ENCODE data around the gene RER1. TPM values are rescaled to one million over a fixed set of nuclear protein-coding genes. Genes with fewer than 3 reads are reported as not detected.

The RER1 gene
- total RNA-seq, 1 donor from 2014 or later, result 197 TPM

- Histone ChIP-seq H4K20me1 (ENCODE audit: insufficient read depth, low read length) (peaks cover 73% of the 10 kb centered on the region), H3K27ac (ENCODE audit: low read depth, low read length) (no peak overlapping the region), H3K9ac (ENCODE audit: low read length) (no peak overlapping the region), H3K79me2 (ENCODE audit: insufficient read depth, low read length) (peaks cover 94% of the 10 kb centered on the region), H3K4me2 (ENCODE audit: low read length) (no peak overlapping the region), H2AFZ (ENCODE audit: low read depth, low read length) (no peak overlapping the region), H3K4me1 (ENCODE audit: insufficient read depth, low read length) (peaks cover 15% of the 10 kb centered on the region), H3K27me3 (ENCODE audit: insufficient read depth, low read length) (no peaks in the 10 kb centered on the region), H3K36me3 (ENCODE audit: insufficient read depth, low read length) (peaks cover 42% of the 10 kb centered on the region), H3K4me3 (ENCODE audit: insufficient read depth, low read depth, low read length) (no peak overlapping the region), H3K9me3 (ENCODE audit: insufficient read depth, low read depth, low read length) (no peaks in the 10 kb centered on the region)
- TF ChIP-seq EZH2 (IDR thresholded peaks at IDR 0.05; ENCODE audit: insufficient read depth, low read length), result no peak
- TF ChIP-seq, protein P1, sequence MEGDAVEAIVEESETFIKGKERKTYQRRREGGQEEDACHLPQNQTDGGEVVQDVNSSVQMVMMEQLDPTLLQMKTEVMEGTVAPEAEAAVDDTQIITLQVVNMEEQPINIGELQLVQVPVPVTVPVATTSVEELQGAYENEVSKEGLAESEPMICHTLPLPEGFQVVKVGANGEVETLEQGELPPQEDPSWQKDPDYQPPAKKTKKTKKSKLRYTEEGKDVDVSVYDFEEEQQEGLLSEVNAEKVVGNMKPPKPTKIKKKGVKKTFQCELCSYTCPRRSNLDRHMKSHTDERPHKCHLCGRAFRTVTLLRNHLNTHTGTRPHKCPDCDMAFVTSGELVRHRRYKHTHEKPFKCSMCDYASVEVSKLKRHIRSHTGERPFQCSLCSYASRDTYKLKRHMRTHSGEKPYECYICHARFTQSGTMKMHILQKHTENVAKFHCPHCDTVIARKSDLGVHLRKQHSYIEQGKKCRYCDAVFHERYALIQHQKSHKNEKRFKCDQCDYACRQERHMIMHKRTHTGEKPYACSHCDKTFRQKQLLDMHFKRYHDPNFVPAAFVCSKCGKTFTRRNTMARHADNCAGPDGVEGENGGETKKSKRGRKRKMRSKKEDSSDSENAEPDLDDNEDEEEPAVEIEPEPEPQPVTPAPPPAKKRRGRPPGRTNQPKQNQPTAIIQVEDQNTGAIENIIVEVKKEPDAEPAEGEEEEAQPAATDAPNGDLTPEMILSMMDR (IDR thresholded peaks at IDR 0.05; ENCODE audit: insufficient read depth, low read depth, low read length), result no peak
- H3K4me1 Mint-ChIP-seq (ENCODE audit: low read depth, unreplicated experiment), result peaks cover 13% of the 10 kb centered on the region
- DNase-seq (ENCODE audit: low read depth) (no peak), FAIRE-seq (no peak)
- no peaks in the 10 kb centered on the region for H3K27me3 Mint-ChIP-seq (ENCODE audit: low read depth, unreplicated experiment)
- H3K36me3 Mint-ChIP-seq (ENCODE audit: low read depth, unreplicated experiment), result peaks cover 16% of the 10 kb centered on the region
- H3K4me3 Mint-ChIP-seq (ENCODE audit: unreplicated experiment), result peak overlapping the region; percentile 70
- H3K27ac Mint-ChIP-seq (ENCODE audit: unreplicated experiment), result peak overlapping the region; percentile 53
- H3K9me3 Mint-ChIP-seq (ENCODE audit: unreplicated experiment), result peaks cover 3% of the 10 kb centered on the region
These were observed 3.6 kb downstream of the RER1 start for GRCh38 chr1:2395245-2395644.

DNA sequence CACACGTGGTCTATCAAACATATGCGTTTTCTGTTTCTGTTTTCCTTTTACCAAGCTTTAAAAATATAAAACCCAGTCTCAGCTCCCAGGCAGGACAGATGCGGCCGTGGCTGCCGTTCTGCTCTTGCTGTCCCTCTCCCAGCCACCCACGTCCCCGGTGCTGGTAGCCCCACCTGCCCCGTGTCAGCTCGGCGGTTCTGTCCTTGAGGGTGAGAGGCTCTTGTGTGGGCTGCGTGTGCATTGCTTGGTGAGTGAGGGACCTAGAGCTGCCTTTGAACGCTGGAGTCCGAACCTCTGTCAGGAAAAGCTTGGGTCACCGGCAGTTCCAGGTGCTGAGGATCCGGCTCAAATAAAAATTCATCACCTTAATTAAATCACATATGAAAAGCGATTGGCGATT lies 4.4 kb downstream of the RER1 start:
- Histone ChIP-seq H3K4me2 (ENCODE audit: low read length) (no peak overlapping the region), H4K20me1 (ENCODE audit: insufficient read depth, low read length) (peaks cover 80% of the 10 kb centered on the region), H3K9me3 (ENCODE audit: insufficient read depth, low read depth, low read length) (no peaks in the 10 kb centered on the region), H3K27ac (ENCODE audit: low read depth, low read length) (no peak overlapping the region), H3K4me3 (ENCODE audit: insufficient read depth, low read depth, low read length) (no peak overlapping the region), H3K27me3 (ENCODE audit: insufficient read depth, low read length) (no peaks in the 10 kb centered on the region), H3K4me1 (ENCODE audit: insufficient read depth, low read length) (peaks cover 12% of the 10 kb centered on the region), H3K79me2 (ENCODE audit: insufficient read depth, low read length) (peaks cover 93% of the 10 kb centered on the region), H3K36me3 (ENCODE audit: insufficient read depth, low read length) (peaks cover 49% of the 10 kb centered on the region), H3K9ac (ENCODE audit: low read length) (no peak overlapping the region), H2AFZ (ENCODE audit: low read depth, low read length) (no peak overlapping the region)
- H3K27ac Mint-ChIP-seq (ENCODE audit: unreplicated experiment), result no peak overlapping the region
- FAIRE-seq, result no peak
- H3K4me3 Mint-ChIP-seq (ENCODE audit: unreplicated experiment), result no peak overlapping the region
- peaks cover 13% of the 10 kb centered on the region for H3K4me1 Mint-ChIP-seq (ENCODE audit: low read depth, unreplicated experiment)
- DNase-seq (ENCODE audit: low read depth), result no peak
- H3K27me3 Mint-ChIP-seq (ENCODE audit: low read depth, unreplicated experiment), result no peaks in the 10 kb centered on the region
- no peak for TF ChIP-seq EZH2 (IDR thresholded peaks at IDR 0.05; ENCODE audit: insufficient read depth, low read length)
- TF ChIP-seq, protein P1 (IDR thresholded peaks at IDR 0.05; ENCODE audit: insufficient read depth, low read depth, low read length), result no peak
- peaks cover 3% of the 10 kb centered on the region for H3K9me3 Mint-ChIP-seq (ENCODE audit: unreplicated experiment)
- H3K36me3 Mint-ChIP-seq (ENCODE audit: low read depth, unreplicated experiment), result peaks cover 19% of the 10 kb centered on the region

- no peak for DNase-seq (ENCODE audit: low read depth)
- peaks cover 83% of the 10 kb centered on the region for H4K20me1 ChIP-seq (ENCODE audit: insufficient read depth, low read length)
- Mint-ChIP-seq H3K4me1 (ENCODE audit: low read depth, unreplicated experiment) (peaks cover 13% of the 10 kb centered on the region), H3K27ac (ENCODE audit: unreplicated experiment) (no peak overlapping the region), H3K36me3 (ENCODE audit: low read depth, unreplicated experiment) (peaks cover 19% of the 10 kb centered on the region), H3K27me3 (ENCODE audit: low read depth, unreplicated experiment) (no peaks in the 10 kb centered on the region), H3K9me3 (ENCODE audit: unreplicated experiment) (peaks cover 3% of the 10 kb centered on the region), H3K4me3 (ENCODE audit: unreplicated experiment) (no peak overlapping the region)
- H3K79me2 ChIP-seq (ENCODE audit: insufficient read depth, low read length), result peaks cover 93% of the 10 kb centered on the region
- H3K9me3 ChIP-seq (ENCODE audit: insufficient read depth, low read depth, low read length), result no peaks in the 10 kb centered on the region
- no peak overlapping the region for H3K4me3 ChIP-seq (ENCODE audit: insufficient read depth, low read depth, low read length)
- FAIRE-seq, result no peak
- H3K27ac ChIP-seq (ENCODE audit: low read depth, low read length), result no peak overlapping the region
- H3K36me3 ChIP-seq (ENCODE audit: insufficient read depth, low read length), result peaks cover 49% of the 10 kb centered on the region
- H3K9ac ChIP-seq (ENCODE audit: low read length), result no peak overlapping the region
- peaks cover 12% of the 10 kb centered on the region for H3K4me1 ChIP-seq (ENCODE audit: insufficient read depth, low read length)
- TF ChIP-seq, protein P1 (IDR thresholded peaks at IDR 0.05; ENCODE audit: insufficient read depth, low read depth, low read length), result no peak
- TF ChIP-seq EZH2 (IDR thresholded peaks at IDR 0.05; ENCODE audit: insufficient read depth, low read length), result no peak
- no peaks in the 10 kb centered on the region for H3K27me3 ChIP-seq (ENCODE audit: insufficient read depth, low read length)
- no peak overlapping the region for H2AFZ ChIP-seq (ENCODE audit: low read depth, low read length)
- H3K4me2 ChIP-seq (ENCODE audit: low read length), result no peak overlapping the region
These were observed 4.8 kb downstream of the RER1 start for GRCh38 chr1:2396476-2396875.
